ENCODE results near the gene TMEM176A.
"Not testable (repeated sequence)": the region's sequence is repeated elsewhere in the genome, so short reads cannot be mapped to it uniquely, and the experiment has no call there.

TMEM176A gene, protein sequence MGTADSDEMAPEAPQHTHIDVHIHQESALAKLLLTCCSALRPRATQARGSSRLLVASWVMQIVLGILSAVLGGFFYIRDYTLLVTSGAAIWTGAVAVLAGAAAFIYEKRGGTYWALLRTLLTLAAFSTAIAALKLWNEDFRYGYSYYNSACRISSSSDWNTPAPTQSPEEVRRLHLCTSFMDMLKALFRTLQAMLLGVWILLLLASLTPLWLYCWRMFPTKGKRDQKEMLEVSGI

DNA sequence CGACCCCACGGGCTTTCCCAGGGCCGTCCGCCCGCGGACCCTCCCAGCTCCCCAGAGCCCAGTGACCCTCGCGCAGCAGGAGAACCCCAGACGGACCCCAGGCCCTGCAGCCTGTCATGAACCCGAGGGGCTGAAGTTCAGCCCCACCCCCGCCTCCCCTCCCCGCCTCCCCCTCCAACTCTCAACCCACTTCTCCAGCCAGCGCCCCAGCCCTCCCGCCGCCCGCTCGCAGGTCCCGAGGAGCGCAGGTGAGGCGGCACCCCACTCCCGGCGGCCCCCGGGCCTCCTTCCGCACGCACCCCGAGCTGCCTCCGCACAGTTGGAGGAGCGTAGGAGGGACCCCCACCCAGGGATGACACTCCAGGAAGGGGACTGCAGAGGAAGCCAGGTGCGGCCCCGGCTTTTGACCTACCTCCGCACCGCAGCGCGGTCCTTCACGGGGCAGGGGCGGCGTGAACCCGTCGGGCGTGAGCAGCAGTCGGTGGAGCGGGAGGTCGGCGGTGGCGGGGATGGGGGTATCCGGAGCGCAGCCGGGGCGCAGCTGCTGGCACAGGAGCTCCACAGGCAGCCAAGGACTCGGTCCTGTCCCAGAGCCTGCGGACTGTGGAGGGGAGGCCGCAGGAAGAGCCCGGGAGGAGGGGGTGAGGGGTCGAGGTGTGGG, at the start of gene TMEM176A:
TMEM176A (plus strand) TSS at position 189 of the 661 bp plus-strand sequence. CDS start 782 bp downstream, outside the sequence.
- no peak for DNase-seq

- no peak for DNase-seq
These were observed 48.9 kb upstream of the TMEM176A start for GRCh38 chr7:150751702-150752101.

DNA sequence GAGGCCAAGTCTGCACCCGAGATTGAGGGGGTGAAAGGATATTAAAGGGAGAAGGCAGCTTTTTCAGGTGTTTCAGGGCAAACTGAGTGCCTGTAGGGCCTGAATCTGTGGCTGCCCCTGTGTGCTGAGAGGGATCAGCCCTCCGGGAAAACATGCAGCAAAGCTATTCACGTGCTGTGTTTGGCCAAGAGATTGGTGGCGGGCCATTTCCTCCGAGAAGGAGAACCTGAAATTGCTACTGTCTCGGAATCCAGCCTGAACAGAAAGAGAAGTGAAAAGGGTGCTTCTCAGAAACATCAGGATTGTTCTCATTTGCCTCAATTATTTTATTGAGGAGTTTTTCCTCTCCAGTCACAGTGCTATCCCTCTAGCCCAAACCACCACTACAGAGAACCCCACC, 47.3 kb upstream of the TMEM176A start:
- DNase-seq, result no peak

DNA sequence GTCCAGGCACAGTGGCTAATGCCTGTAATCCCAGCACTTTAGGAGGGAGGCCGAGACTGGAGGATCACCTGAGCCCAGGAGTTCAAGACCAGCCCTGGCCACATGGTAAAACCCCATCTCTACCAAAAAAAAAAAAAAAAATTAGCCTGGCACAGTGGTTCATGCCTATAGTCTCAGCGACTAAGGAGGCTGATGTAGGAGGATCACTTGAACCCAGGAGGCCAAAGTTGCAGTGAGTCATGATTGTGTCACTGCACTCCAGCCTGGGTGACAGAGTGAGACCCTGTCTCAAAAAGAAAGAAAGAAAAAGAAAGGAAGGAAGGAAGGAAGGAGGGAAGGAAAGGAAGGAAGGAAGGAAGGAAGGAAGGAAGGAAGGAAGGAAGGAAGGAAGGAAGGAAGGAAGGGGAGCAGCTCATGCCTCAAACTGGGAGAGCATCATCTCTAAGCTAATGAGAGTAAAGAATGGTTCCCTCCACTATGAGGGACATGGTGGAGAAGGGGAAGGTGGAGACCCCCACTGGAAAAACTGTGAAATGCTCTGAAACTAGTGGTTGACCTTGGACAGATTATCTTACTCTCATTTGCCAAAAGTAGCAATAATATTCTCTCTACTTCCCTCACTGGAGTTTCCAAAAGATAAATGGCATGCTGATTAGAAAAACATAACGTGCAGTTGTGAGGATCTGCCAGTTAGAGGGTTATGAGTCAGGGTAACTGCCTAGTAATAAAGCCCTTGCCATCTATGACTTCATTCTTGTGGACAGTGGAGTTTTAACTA, 46.6 kb upstream of the TMEM176A start:
- DNase-seq, result no peak

DNA sequence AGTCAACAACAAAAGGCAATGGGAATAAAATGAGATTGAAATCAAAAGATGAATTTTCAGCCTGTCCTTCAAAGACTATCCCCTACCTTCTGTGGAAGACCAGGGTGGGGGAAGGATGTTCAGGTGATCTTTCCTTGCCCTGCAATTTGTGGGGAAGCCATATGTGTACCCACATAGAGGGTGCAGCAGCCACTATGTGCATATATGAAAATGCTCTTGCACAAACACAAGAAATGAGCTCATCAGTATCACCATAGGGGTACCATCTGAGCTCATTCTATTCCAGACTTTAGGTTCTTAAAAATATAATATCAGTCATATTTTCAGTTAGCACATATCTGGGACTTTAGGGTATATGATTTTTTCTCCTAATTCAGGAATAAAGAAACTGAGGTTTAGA, 45.6 kb upstream of the TMEM176A start:
- DNase-seq, result no peak

DNA sequence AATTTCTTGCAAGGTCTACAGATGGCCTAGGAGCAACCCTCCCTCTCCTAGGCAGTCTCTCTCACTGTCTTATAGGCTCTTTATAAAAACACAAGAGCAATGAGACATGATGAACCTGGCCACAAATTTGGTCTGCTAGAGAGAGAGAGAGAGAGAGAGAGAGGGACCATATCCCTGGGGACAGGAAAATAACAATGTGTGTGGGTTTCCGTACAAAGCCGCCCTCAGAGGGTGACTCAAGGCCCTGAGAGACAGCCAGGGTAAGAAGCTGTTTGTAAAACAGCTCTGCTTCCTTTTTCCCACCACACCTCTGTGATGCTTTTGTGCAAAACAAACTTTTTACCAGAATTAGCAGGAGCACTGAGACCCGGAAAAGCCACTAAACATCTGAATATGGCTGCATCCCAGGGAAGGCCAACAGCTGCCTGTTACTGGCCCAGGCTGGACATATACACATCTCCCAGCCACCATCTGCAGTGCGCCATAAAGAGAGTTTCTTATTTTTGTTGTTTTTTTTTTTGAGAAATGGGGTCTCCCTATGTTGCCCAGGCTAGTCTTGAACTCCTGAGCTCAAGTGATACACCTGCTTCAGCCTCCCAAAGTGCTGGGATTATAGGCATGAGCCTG, 45.0 kb upstream of the TMEM176A start:
- no peak for DNase-seq

DNA sequence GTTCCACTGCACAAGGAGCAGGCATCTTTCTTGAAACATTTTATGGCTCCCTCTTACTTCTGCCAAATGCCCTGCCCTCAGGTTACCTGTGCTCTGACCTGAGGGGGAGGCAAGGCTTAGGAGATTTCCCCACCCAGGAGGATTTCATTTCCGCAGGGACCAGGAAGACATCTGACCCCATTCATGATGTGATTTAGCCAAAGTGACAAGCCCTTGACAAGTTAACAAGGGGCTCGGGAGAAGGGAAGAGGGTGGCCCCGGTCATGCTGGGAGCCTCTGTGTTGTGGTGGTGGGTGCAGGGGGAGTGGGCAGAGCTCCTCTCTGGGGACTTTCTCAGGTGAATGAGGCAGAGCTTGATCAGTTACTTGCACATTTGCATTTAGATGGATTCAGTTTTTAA, 44.4 kb upstream of the TMEM176A start:
- no peak for DNase-seq

DNA sequence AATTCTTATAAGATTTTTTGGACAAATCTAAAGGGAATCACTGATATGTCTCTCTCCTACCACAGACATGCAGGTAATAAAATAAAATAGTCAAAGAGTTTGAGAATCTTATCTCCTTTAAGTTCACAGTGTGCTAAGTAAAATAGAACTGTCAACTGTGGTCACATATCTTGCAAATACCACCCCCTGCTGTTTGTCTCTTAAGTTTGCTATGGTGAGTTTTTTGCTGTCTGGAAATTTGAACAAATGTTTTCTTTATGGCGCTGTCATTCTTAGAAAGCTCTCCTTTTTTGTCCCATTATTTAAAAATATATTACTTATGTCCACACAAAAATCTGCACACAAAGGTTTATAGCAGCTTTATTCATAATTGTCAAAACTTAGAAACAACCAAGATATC, 43.7 kb upstream of the TMEM176A start:
- DNase-seq, result no peak

- DNase-seq, result no peak
These were observed 41.1 kb upstream of the TMEM176A start for GRCh38 chr7:150759479-150759878.

- DNase-seq, result no peak
These were observed 34.2 kb upstream of the TMEM176A start for GRCh38 chr7:150766334-150766709.

GRCh38 chr7:150769768-150770167, 30.8 kb upstream of the TMEM176A start:
- no peak for DNase-seq

DNA sequence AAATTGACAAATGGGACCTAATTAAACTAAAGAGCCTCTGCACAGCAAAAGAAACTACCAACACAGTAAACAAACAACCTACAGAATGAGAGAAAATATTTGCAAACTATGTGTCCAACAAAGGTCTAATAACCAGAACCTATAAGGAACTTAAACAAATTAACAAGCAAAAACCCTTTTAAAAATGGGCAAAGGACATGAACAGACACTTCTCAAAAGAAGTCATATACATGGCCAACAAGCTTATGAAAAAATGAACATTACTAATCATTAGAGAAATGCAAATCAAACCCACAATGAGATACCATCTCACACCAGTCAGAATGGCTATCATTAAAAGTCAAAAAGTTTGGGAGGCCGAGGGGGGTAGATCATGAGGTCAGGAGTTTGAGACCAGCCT, 26.4 kb upstream of the TMEM176A start:
- not testable (repeated sequence) for DNase-seq

DNA sequence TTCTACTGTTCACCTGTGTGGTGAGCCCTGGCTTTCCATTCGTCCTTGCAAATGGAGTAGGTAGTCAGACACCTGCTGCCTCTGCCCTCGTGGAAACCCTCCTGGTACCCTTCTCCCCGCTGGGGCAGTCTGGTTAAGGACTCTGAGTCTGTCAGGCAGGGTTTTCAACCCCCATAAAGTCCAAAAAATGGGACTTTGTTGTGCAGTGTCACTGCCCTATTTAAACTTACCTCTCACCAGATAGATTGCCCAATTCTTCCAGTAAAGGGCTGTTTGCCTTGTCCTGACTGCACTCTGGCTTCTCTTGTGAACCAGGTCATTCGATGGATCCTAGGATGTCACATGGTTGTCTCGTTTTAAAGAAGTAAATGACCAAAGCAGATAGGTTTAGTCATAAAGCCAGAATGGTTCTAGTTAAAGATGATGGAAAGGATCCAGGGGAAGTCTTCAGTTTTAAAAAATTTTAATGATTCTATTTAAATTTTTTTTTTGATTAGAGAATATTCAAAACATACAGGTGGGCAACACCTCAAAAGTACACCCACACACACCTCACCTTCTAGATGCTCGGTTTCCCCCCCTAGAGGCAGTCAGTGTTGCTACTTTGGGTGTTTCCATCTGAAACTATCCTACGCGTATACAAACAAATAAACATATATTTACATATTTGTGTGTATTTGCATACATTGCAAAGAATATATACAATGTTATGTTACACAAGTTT, 22.4 kb upstream of the TMEM176A start:
- DNase-seq, result no peak

- DNase-seq, result peak; percentile 59
These were observed 21.7 kb upstream of the TMEM176A start for GRCh38 chr7:150778738-150779301.

GRCh38 chr7:150780292-150780691, 20.3 kb upstream of the TMEM176A start:
- no peak for DNase-seq

DNA sequence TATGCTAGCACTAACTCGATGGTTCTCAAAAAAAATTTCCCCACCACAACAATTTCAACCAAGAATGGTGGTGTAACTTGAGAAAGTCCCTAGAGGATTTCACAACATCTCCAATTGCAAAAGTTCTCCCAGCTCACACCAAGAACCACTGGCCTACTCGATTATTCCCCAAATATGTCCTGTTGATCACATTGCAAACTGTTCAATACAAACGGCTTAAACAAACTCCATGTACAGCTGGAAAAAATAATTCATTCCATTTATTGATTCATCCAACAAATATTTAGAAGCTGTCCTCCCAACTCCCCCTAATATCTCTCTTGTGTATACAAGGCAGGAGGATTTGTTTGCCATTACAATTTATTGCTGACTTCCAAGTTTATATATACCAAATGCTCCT, 19.5 kb upstream of the TMEM176A start:
- DNase-seq, result no peak

GRCh38 chr7:150781961-150782360, 18.6 kb upstream of the TMEM176A start:
- DNase-seq, result no peak

- no peak for DNase-seq
These were observed 16.3 kb upstream of the TMEM176A start for GRCh38 chr7:150784120-150784736.

DNA sequence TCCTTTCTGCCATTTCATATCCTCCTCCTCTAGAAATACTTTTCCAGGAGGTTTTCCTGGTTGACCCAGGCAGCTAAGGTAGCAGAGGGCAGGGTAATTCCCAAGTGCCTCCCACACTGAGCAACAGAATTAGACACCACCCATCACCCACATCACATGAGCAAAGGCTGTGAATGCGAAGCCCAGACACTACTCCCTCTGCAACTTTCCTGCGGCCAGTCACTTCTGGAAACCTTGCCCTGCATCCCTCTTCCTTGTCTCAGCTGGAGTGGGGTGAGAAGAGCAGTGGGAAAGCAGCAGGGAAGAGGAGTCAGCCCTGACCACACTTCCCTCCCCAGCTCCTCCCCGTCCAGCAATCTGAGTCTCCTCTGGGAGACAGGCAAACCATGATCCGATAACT, 15.6 kb upstream of the TMEM176A start:
- DNase-seq, result no peak

DNA sequence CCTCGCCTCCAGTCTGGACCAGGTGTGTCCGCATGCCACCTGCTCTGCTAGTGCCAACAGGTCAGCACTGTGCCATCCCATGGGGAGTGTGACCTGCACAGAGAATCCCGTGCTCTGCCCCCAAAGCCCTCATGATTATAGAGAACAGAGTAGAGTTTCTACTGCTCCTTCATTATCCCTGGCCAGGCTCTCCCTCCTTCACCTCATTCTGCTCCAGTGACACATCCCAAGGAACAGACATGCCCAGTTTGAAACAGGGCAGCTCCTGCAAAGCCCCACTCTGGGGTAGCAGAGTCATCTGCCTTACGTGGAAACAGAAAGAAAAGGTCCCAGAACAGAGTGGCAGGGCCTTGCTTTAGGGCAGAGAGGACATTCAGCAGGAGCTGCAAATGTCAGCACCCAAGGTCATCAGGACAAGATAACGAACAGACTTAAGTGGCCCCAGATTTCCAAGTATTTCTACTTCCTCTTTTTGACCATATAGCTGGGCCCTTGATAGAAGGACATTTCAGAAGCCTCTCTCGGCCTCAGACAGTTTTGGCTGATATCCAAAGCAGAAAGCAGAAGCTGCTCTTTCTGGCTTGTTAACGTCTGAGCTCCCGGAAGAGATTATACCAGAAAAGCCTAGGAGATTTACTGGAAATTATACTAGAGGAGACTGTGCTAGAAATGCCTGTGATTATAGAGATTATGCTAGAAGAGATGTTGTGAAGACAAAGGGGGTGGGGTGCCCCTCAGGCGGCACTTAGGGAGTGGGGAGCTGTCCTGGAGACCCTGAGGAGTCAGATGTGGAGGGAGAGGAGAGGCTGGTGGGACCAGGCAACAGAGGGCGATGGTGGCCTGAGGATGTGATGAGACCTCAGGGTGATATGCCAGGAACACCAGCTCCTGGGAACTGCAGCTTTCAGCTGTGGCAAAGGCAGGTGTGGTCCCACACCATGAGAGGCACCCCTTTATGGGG, 13.0 kb upstream of the TMEM176A start:
- DNase-seq, result no peak

All from NK-92 treated with Interleukin-12 subunit alpha and Interleukin-12 subunit beta, amount 100 ng/mL, for 24 hours (cell line).